B cell (primary cell): ENCODE measurements around the gene DYNLT1. TPM values are rescaled to one million over a fixed set of nuclear protein-coding genes. Genes with fewer than 3 reads are reported as not detected.
"Not testable (repeated sequence)": the region's sequence is repeated elsewhere in the genome, so short reads cannot be mapped to it uniquely, and the experiment has no call there.

Source experiments
- ATAC-seq: fragments of 200-7000 bp; cut with Tn5 transposase; one replicate; pipeline ENCODE4 v1.10.0; 2021; ENCODE audit warnings: low read depth, mild to moderate bottlenecking, moderate number of reproducible peaks, moderate library complexity
- CTCF ChIA-PET: fragments of 350-600 bp; sonication (Branson Sonifier 250); formaldehyde crosslinking; loops from one replicate; lab custom pipeline; 2021; ENCODE audit warnings: antibody characterized with exemption, inconsistent platforms; lab: Charles Lee
- POLR2A ChIA-PET: fragments of 350-600 bp; sonication (Branson Sonifier 250); formaldehyde crosslinking; loops from one replicate; lab custom pipeline; 2021; ENCODE audit warnings: antibody characterized with exemption; lab: Charles Lee
- DNase-seq: peaks from one replicate; pipeline ENCODE4 v3.0.0; 2013
- H2AFZ ChIP-seq: 2 replicates; pipeline ENCODE4 v1.6.1; 2012; ENCODE audit warnings: mild to moderate bottlenecking, low read depth, low read length; ENCODE audit not compliant: insufficient read depth, poor library complexity, severe bottlenecking
- H3K27ac ChIP-seq, 2 donors: 1 replicate in 1 of 2; 2 replicates in 1 of 2; pipeline ENCODE4 v1.5.1; 2012 to 2013; ENCODE audit warnings: low read length in 2 of 2, mild to moderate bottlenecking in 2 of 2, moderate library complexity in 1 of 2
- H3K27me3 ChIP-seq, 4 experiments: fragments of 200-600 bp in 1 of 4; sonication (generic) in 1 of 4; replicated peaks in 1 of 4; 1 replicate in 2 of 4; 2 replicates in 2 of 4; pipeline versions ENCODE4 v1.6.1 to v1.7.0; 2013 to 2016; ENCODE audit warnings: low read length in 3 of 4, mild to moderate bottlenecking in 2 of 4, mixed read lengths in 1 of 4, moderate library complexity in 1 of 4; ENCODE audit not compliant: insufficient read depth in 4 of 4, control insufficient read depth in 3 of 4; ENCODE audit errors: control extremely low read depth in 1 of 4
- H3K36me3 ChIP-seq, 2 experiments: replicated peaks in 1 of 2; 1 replicate in 1 of 2; 2 replicates in 1 of 2; pipeline versions ENCODE4 v1.6.1 to v1.7.1; 2013; ENCODE audit warnings: low read length in 1 of 2; ENCODE audit not compliant: insufficient read depth in 2 of 2, control insufficient read depth in 1 of 2; ENCODE audit errors: control extremely low read depth in 1 of 2, extremely low read depth in 1 of 2
- H3K4me1 ChIP-seq, 2 donors: fragments of 200-600 bp in 1 of 2; sonication (generic) in 1 of 2; 1 replicate in 1 of 2; 2 replicates in 1 of 2; pipeline versions ENCODE4 v1.5.1 to v1.6.1; 2013 to 2017; ENCODE audit warnings: low read length in 2 of 2; ENCODE audit not compliant: control insufficient read depth in 2 of 2, insufficient read depth in 2 of 2
- H3K4me2 ChIP-seq: replicated peaks from 2 replicates; pipeline ENCODE3; 2012; ENCODE audit warnings: mild to moderate bottlenecking, low read depth, low read length; ENCODE audit not compliant: poor library complexity, severe bottlenecking
- H3K4me3 ChIP-seq, 5 experiments: fragments of 200-600 bp in 1 of 5; sonication (generic) in 1 of 5; 1 replicate in 3 of 5; 2 replicates in 2 of 5; pipeline versions ENCODE4 v1.5.1 to v1.7.0; 2011 to 2016; ENCODE audit warnings: low read length in 4 of 5, mild to moderate bottlenecking in 4 of 5, low read depth in 2 of 5, control low read depth in 1 of 5, moderate library complexity in 1 of 5; ENCODE audit not compliant: insufficient read depth in 1 of 5; ENCODE audit errors: control extremely low read depth in 1 of 5, extremely low read depth in 1 of 5
- H3K79me2 ChIP-seq: fragments of 200-600 bp; sonication (generic); one replicate; pipeline ENCODE4 v1.6.0; 2016; ENCODE audit warnings: low read length; ENCODE audit not compliant: control insufficient read depth, insufficient read depth
- H3K9ac ChIP-seq: fragments of 200-600 bp; sonication (generic); 2 replicates; pipeline ENCODE4 v1.6.1; 2017; ENCODE audit warnings: mild to moderate bottlenecking, low read length, moderate library complexity
- H3K9me3 ChIP-seq, 3 donors: one replicate each; pipeline versions ENCODE4 v1.6.1 to v1.7.1; 2013; ENCODE audit warnings: low read length in 2 of 3; ENCODE audit not compliant: control insufficient read depth in 2 of 3, insufficient read depth in 1 of 3; ENCODE audit errors: control extremely low read depth in 1 of 3
- H4K20me1 ChIP-seq: 2 replicates; pipeline ENCODE4 v1.6.0; 2012; ENCODE audit warnings: mild to moderate bottlenecking, low read length; ENCODE audit not compliant: insufficient read depth, control insufficient read depth, poor library complexity, severe bottlenecking
- H3K27ac Mint-ChIP-seq: one replicate; pipeline ENCODE4 v1.8.0; 2021; ENCODE audit warnings: mixed read lengths
- H3K27me3 Mint-ChIP-seq: one replicate; pipeline ENCODE4 v1.8.0; 2021; ENCODE audit warnings: mixed read lengths
- H3K4me1 Mint-ChIP-seq: one replicate; pipeline ENCODE4 v1.8.0; 2021; ENCODE audit warnings: mixed read lengths
- H3K4me3 Mint-ChIP-seq: one replicate; pipeline ENCODE4 v1.8.0; 2021; ENCODE audit warnings: mixed read lengths
- H3K9me3 Mint-ChIP-seq: one replicate; pipeline ENCODE4 v1.8.0; 2022; ENCODE audit warnings: mixed read lengths; ENCODE audit not compliant: insufficient read depth
- EZH2 ChIP-seq: IDR thresholded peaks from 2 replicates; pipeline ENCODE4 v1.6.1; 2012; ENCODE audit warnings: borderline replicate concordance, low read depth, mild to moderate bottlenecking, moderate library complexity, low read length; ENCODE audit not compliant: insufficient read depth, poor library complexity, severe bottlenecking
- WGBS: methylation state at CpG from one replicate; pipeline ENCODE4 v1.1.5; 2013; ENCODE audit warnings: missing lambda C conversion rate; ENCODE audit not compliant: insufficient coverage; 5-methylcytosine and 5-hydroxymethylcytosine counted together
- intact Hi-C: fragments of 100-400 bp; cut with micrococcal nuclease; formaldehyde crosslinking; loops from one replicate; pipeline ENCODE4 v1.10.0; 2022
- polyA plus RNA-seq: library from polyadenylated mRNA; depleted of rRNA; stranded (reverse); fragments of >200 nt; gene quantifications from 2 replicates; pipeline ENCODE4 v1.2.3, GENCODE V29; 2012
- total RNA-seq, 2 donors: library from RNA; stranded (reverse); fragments of 120-200 nt in 1 of 2; gene quantifications; 1 replicate in 1 of 2; 2 replicates in 1 of 2; pipeline versions ENCODE4 v1.2.3 to v1.2.4, GENCODE V29; 2013 to 2022
- TF ChIP-seq, protein P1 (sequence below): fragments of 200-600 bp; IDR thresholded peaks from one replicate; pipeline ENCODE4 v1.8.0; 2022; ENCODE audit warnings: antibody characterized with exemption, mild to moderate bottlenecking

DYNLT1 gene
- total and polyA plus RNA-seq, 2 donors (not counting 1 experiment from before 2014, with no cell fraction given), result 34.8 to 62.6 TPM

DNA sequence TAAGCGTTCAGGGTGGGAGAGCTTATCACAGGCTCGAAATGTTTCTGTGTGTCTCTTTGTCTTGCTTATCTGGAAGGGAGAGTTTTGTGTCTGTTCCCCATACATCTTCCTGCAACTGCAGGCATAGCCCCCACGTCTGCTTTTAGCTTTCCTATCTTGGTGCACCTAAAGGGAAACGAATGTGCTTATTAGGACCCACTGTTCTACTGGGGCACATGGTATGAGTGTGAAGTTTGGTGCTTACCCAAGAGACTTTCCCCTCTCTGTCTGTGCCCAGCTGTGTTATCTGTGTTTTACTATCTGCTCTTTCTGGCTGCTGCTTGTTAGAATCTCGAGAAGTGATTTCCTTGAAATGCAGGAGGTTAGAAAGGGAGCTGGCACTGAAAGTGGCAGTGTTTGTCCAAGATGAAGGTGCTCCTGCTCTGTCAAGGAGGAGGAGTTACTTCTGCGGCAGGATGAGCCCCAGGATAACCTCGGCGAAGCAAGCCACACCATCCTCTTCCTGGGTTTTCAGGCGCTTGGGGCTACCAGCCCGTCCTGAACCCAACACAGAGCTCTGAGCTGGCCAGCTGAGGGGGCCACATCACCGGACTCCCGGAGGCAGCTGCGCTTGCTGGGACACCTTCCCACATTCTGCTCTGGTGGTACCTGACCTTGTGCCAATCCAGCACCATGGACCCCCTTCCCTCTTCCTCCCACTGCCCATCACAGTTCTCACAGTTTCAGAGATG lies 23.4 kb downstream of the DYNLT1 start:
- Histone ChIP-seq H4K20me1 (no peaks in the 10 kb centered on the region), H3K27ac (no peak overlapping the region), H3K4me1 (no peaks in the 10 kb centered on the region), H3K4me2 (no peak overlapping the region), H2AFZ (no peak overlapping the region), H3K79me2 (no peaks in the 10 kb centered on the region), H3K36me3 (peaks cover 0 to 35% of the 10 kb centered on the region in 2 experiments), H3K4me3 (no peak overlapping the region), H3K9ac (no peak overlapping the region), H3K9me3 (no peaks in the 10 kb centered on the region), H3K27me3 (no peaks in the 10 kb centered on the region)
- ChIA-PET POLR2A (no interaction called here), CTCF (no interaction called here)
- intact Hi-C loops, result no loop called here
- Mint-ChIP-seq H3K4me3 (no peak overlapping the region), H3K9me3 (no peaks in the 10 kb centered on the region), H3K27me3 (no peaks in the 10 kb centered on the region), H3K27ac (no peak overlapping the region), H3K4me1 (no peaks in the 10 kb centered on the region)
- no peak for ATAC-seq
- 92% methylated on average over 13 of the region's 13 CpGs for WGBS
- TF ChIP-seq, protein P1, sequence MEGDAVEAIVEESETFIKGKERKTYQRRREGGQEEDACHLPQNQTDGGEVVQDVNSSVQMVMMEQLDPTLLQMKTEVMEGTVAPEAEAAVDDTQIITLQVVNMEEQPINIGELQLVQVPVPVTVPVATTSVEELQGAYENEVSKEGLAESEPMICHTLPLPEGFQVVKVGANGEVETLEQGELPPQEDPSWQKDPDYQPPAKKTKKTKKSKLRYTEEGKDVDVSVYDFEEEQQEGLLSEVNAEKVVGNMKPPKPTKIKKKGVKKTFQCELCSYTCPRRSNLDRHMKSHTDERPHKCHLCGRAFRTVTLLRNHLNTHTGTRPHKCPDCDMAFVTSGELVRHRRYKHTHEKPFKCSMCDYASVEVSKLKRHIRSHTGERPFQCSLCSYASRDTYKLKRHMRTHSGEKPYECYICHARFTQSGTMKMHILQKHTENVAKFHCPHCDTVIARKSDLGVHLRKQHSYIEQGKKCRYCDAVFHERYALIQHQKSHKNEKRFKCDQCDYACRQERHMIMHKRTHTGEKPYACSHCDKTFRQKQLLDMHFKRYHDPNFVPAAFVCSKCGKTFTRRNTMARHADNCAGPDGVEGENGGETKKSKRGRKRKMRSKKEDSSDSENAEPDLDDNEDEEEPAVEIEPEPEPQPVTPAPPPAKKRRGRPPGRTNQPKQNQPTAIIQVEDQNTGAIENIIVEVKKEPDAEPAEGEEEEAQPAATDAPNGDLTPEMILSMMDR, result no peak
- no peak for TF ChIP-seq EZH2
- DNase-seq, result no peak

DNA sequence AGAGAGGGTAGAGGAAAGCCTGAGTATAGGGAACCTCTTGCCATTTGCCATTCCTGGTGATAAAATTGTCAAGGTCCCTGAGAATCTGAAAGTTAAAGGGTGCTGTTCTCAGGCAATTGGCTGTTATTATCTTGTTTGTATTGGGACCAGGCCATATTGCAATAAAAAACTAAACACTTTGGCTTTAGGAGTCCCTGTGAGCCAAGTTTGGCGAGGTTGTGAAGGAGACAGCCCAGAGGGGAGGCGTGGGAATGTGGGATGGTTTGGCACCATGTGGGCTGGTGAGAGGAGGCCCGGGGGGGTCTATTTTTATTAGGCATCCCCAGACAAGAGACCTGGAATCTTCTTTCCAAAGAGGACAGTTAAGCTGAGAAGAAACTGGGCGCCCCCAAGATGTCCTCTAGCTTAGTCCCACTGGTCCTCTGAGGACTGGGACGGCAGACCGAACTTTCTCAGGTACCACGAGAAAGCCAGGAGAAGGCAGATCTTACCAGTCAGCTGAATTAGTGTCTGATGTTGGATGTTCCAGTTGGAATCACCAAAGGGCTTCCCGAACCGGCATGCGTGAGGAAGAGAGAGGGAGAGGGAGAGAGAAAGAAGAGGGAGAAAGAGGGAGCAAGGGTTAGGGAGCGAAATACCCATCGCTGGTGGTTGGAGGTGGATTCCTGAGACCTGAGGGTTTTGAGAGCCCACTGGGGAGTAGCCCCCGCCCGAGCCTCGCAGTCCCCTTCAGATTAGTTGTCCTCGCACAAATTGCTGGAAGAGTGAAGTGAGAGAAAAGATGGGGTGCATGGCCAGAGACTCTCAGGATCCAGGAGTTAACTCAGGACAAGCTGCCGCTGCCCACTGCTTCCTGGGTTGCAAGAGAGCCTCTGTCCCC lies 24.4 kb downstream of the DYNLT1 start:
- H3K36me3 ChIP-seq, result peaks cover 0 to 28% of the 10 kb centered on the region in 2 experiments
- no peaks in the 10 kb centered on the region for H4K20me1 ChIP-seq
- no peaks in the 10 kb centered on the region for H3K79me2 ChIP-seq
- H3K27ac Mint-ChIP-seq, result no peak overlapping the region
- no peak overlapping the region for H3K9ac ChIP-seq
- H3K4me1 Mint-ChIP-seq, result no peaks in the 10 kb centered on the region
- no peaks in the 10 kb centered on the region for H3K9me3 Mint-ChIP-seq
- H3K4me2 ChIP-seq, result no peak overlapping the region
- ATAC-seq (no peak), DNase-seq (no peak)
- H2AFZ ChIP-seq, result no peak overlapping the region
- no peak for TF ChIP-seq EZH2
- TF ChIP-seq, protein P1, result no peak
- no peaks in the 10 kb centered on the region for H3K27me3 ChIP-seq
- no peaks in the 10 kb centered on the region for H3K9me3 ChIP-seq
- no peaks in the 10 kb centered on the region for H3K4me1 ChIP-seq
- H3K27me3 Mint-ChIP-seq, result no peaks in the 10 kb centered on the region
- POLR2A ChIA-PET, result no interaction called here
- H3K27ac ChIP-seq, result no peak overlapping the region
- H3K4me3 Mint-ChIP-seq, result no peak overlapping the region
- no peak overlapping the region for H3K4me3 ChIP-seq
- CTCF ChIA-PET, result no interaction called here
- WGBS, result 98% methylated on average over 17 of the region's 17 CpGs
- intact Hi-C loops, result no loop called here

DNA sequence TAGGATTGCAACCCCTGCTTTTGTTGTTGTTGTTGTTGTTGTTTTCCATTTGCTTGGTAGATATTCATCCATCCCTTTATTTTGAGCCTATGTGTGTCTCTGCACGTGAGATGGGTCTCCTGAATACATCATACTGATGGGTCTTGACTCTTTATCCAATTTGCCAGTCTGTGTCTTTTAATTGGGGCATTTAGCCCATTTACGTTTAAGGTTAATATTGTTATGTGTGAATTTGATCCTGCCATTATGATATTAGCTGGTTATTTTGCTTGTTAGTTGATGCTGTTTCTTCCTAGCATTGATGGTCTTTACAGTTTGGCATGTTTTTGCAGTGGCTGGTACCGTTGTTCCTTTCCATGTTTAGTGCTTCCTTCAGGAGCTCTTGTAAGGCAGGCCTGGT lies 26.3 kb downstream of the DYNLT1 start:
- H3K9me3 ChIP-seq, POLR2A ChIA-PET, DNase-seq, H3K9ac ChIP-seq, H3K27me3 ChIP-seq, H4K20me1 ChIP-seq, H3K4me1 ChIP-seq, H3K27ac Mint-ChIP-seq, H3K4me3 Mint-ChIP-seq, H3K9me3 Mint-ChIP-seq, H3K79me2 ChIP-seq, H3K27me3 Mint-ChIP-seq, H3K27ac ChIP-seq, CTCF ChIA-PET, ATAC-seq, H3K4me1 Mint-ChIP-seq, H3K4me3 ChIP-seq, H3K4me2 ChIP-seq, H2AFZ ChIP-seq, intact Hi-C loops: not testable (repeated sequence)
- H3K36me3 ChIP-seq, result peaks cover 0 to 31% of the 10 kb centered on the region in 2 experiments
- 100% methylated on average over 2 of the region's 3 CpGs for WGBS
